H1 (cell line): ENCODE data around the gene OXLD1. TPM values are rescaled to one million over a fixed set of nuclear protein-coding genes. Genes with fewer than 3 reads are reported as not detected.

Experiments
- ATF3 ChIP-seq: IDR thresholded peaks from 2 replicates; pipeline ENCODE4 v1.6.1; 2011; ENCODE audit warnings: low read depth, mild to moderate bottlenecking, low read length; ENCODE audit not compliant: insufficient read depth
- CEBPB ChIP-seq: IDR thresholded peaks from 2 replicates; pipeline ENCODE4 v1.6.1; 2012; ENCODE audit warnings: low read depth, low read length
- JUND ChIP-seq: IDR thresholded peaks from 2 replicates; pipeline ENCODE4 v1.6.1; 2011; ENCODE audit warnings: mild to moderate bottlenecking, improper control_type of control experiment, low read length
- POLR2A ChIP-seq, 2 experiments: IDR thresholded peaks; 1 replicate in 1 of 2; 2 replicates in 1 of 2; pipeline ENCODE4 v1.6.1; 2011; ENCODE audit warnings: low read depth in 2 of 2, low read length in 2 of 2, mild to moderate bottlenecking in 2 of 2; ENCODE audit errors: control extremely low read depth in 1 of 2
- RAD21 ChIP-seq, 2 experiments: IDR thresholded peaks in 1 of 2; conservative IDR thresholded peaks in 1 of 2; 2 replicates each; pipeline ENCODE4 v1.6.1; 2011; ENCODE audit warnings: low read depth in 2 of 2, low read length in 2 of 2, improper control_type of control experiment in 1 of 2, inconsistent platforms in 1 of 2, mild to moderate bottlenecking in 1 of 2, moderate library complexity in 1 of 2
- SAP30 ChIP-seq: fragments of 300-600 bp; sonication (generic); IDR thresholded peaks from 2 replicates; pipeline ENCODE4 v1.7.1; 2012; ENCODE audit warnings: low read length, moderate library complexity, mild to moderate bottlenecking, inconsistent platforms; ENCODE audit not compliant: insufficient read depth, insufficient replicate concordance
- TAF1 ChIP-seq: IDR thresholded peaks from 2 replicates; pipeline ENCODE4 v1.6.1; 2011; ENCODE audit warnings: mild to moderate bottlenecking, low read depth, low read length
- USF2 ChIP-seq: IDR thresholded peaks from 2 replicates; pipeline ENCODE4 v1.6.1; 2011; ENCODE audit warnings: low read length, improper control_type of control experiment
- polyA plus RNA-seq, 7 experiments: library from polyadenylated mRNA; depleted of rRNA in 3 of 7; stranded (reverse) in 5 of 7; unstranded in 2 of 7; fragments of >200 nt in 5 of 7; fragments of 200-250 nt in 2 of 7; gene quantifications; 1 replicate in 5 of 7; 2 replicates in 1 of 7; 4 replicates in 1 of 7; pipeline versions ENCODE4 v1.2.1 to v1.2.3, GENCODE V29; 2011 to 2013; ENCODE audit warnings: missing spikeins in 2 of 7, mixed read lengths in 2 of 7
- total RNA-seq: library from RNA; stranded (reverse); fragmentation: NEBNext Ultra II Directional; extraction: Animal tissue kit (Norgen Biotek cat#: 25700); gene quantifications from 2 replicates; pipeline ENCODE4 v1.2.1, GENCODE V29; 2021

OXLD1 gene
- total and polyA plus RNA-seq, 2 of the 8 experiments (the other 6 are each of a cell fraction or from before 2014, with no cell fraction given) = 41.5 to 61.9 TPM

- TF ChIP-seq USF2 (no peak), TAF1 (no peak), SAP30 (no peak), POLR2A (IDR thresholded peaks at IDR 0.05; ENCODE audit: control extremely low read depth in 1 of 2, low read depth in 2 of 2, low read length in 2 of 2) (no peak), ATF3 (no peak), JUND (no peak), CEBPB (no peak), RAD21 (IDR thresholded peaks at IDR 0.05 in 1 of 2, conservative IDR thresholded peaks at IDR 0.05 in 1 of 2; ENCODE audit: low read depth in 2 of 2, low read length in 2 of 2) (no peak)
Measured at GRCh38 chr17:81672954-81673353, 6.5 kb upstream of the OXLD1 start (continued).
